ENCODE measurements around the gene TXNRD1. TPM values are rescaled to one million over a fixed set of nuclear protein-coding genes. Genes with fewer than 3 reads are reported as not detected.

The TXNRD1 gene
- total RNA-seq, 4 donors from 2014 or later: 33.1 to 52.1 (median 39.4) TPM

DNA sequence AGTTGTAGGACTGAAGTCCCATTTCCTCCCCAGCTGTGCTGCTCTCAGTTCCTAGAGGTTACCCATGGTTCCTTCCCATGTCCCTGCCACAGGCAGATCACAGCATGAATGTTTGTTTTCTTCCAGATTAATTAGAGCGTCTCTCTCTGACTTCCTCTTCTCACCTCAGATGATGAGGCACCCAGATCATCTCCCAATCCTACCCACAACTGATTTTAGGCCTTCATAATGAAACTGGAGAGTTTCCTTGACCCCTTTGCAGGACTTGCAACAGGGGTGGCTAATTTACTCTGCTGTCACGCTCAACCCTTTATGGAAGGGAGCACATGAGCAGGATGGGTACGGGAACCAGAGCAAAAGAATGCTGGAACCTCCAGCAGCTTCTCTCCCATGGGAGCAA is 32.1 kb upstream of the TXNRD1 start:
- DNase-seq (ENCODE audit: low spot score in 2 of 2): no peak
- Histone ChIP-seq H3K36me3 (no peaks in the 10 kb centered on the region), H3K4me3 (no peak overlapping the region), H3K9me3 (peaks cover 5% of the 10 kb centered on the region), H3K27ac (no peak overlapping the region), H3K27me3 (no peaks in the 10 kb centered on the region), H3K4me1 (peaks cover 9% of the 10 kb centered on the region)
- no peak for TF ChIP-seq EP300 (IDR thresholded peaks at IDR 0.05)
- no peak for TF ChIP-seq CTCF (IDR thresholded peaks at IDR 0.05)
- no peak for TF ChIP-seq POLR2A (IDR thresholded peaks at IDR 0.05)
- TF ChIP-seq POLR2AphosphoS5 (IDR thresholded peaks at IDR 0.05): no peak
- 87% methylated on average over 3 of the region's 3 CpGs for WGBS

- Histone ChIP-seq H3K27me3 (no peaks in the 10 kb centered on the region), H3K27ac (no peak overlapping the region), H3K4me1 (no peaks in the 10 kb centered on the region), H3K36me3 (no peaks in the 10 kb centered on the region), H3K9me3 (peaks cover 5% of the 10 kb centered on the region), H3K4me3 (no peak overlapping the region)
- TF ChIP-seq CTCF (IDR thresholded peaks at IDR 0.05) (no peak), EP300 (IDR thresholded peaks at IDR 0.05) (no peak), POLR2AphosphoS5 (IDR thresholded peaks at IDR 0.05) (no peak)
- no peak for DNase-seq (ENCODE audit: low spot score in 2 of 2)
- WGBS: 97% methylated on average over 18 of the region's 18 CpGs
Observed at GRCh38 chr12:104187446-104188155, 28.0 kb upstream of the TXNRD1 start.

DNA sequence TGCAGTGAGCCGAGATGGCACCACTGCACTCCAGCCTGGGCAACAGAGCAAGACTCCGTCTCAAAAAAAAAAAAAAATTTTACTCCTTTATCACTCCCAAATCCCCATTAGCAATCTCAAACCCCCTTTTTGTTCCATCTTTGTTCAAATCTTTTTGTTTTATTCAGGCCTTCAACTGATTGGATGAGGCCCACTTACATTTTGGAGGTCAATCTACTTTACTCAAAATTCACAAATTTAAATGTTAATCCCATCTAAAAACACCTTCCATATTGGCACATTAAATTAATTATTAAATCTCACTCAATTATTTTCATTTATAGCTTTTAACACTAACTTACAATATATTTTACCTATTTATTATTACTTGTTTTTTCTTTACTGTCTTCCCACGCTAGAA is 27.0 kb upstream of the TXNRD1 start:
- 95% methylated on average over 3 of the region's 3 CpGs for WGBS
- Histone ChIP-seq H3K27me3 (no peaks in the 10 kb centered on the region), H3K36me3 (no peaks in the 10 kb centered on the region), H3K4me1 (no peaks in the 10 kb centered on the region), H3K4me3 (no peak overlapping the region), H3K27ac (no peak overlapping the region), H3K9me3 (peaks cover 5% of the 10 kb centered on the region)
- TF ChIP-seq CTCF (IDR thresholded peaks at IDR 0.05) (no peak), POLR2AphosphoS5 (IDR thresholded peaks at IDR 0.05) (no peak), POLR2A (IDR thresholded peaks at IDR 0.05) (no peak), EP300 (IDR thresholded peaks at IDR 0.05) (no peak)
- DNase-seq (ENCODE audit: low spot score in 2 of 2): no peak

GRCh38 chr12:104189915-104190555 is 25.5 kb upstream of the TXNRD1 start:
- WGBS: 91% methylated on average over 2 of the region's 2 CpGs
- DNase-seq (ENCODE audit: low spot score in 2 of 2): no peak

More at GRCh38 chr12:104189915-104190555, 25.5 kb upstream of the TXNRD1 start:
- no peak for TF ChIP-seq POLR2AphosphoS5 (IDR thresholded peaks at IDR 0.05)
- TF ChIP-seq CTCF (IDR thresholded peaks at IDR 0.05): no peak
- TF ChIP-seq EP300 (IDR thresholded peaks at IDR 0.05): no peak
- TF ChIP-seq POLR2A (IDR thresholded peaks at IDR 0.05): no peak
- H3K27ac ChIP-seq: no peak overlapping the region
- no peaks in the 10 kb centered on the region for H3K4me1 ChIP-seq
- H3K9me3 ChIP-seq: no peaks in the 10 kb centered on the region
- H3K27me3 ChIP-seq: no peaks in the 10 kb centered on the region
- no peaks in the 10 kb centered on the region for H3K36me3 ChIP-seq
- no peak overlapping the region for H3K4me3 ChIP-seq
